Upper lobe of left lung (tissue), 6 donors: ENCODE measurements around the gene SAPCD2. TPM values are rescaled to one million over a fixed set of nuclear protein-coding genes. Genes with fewer than 3 reads are reported as not detected.
A peak's percentile ranks its signal among the peaks of the same experiment; 100 is the strongest.
"Not testable (repeated sequence)": the region's sequence is repeated elsewhere in the genome, so short reads cannot be mapped to it uniquely, and the experiment has no call there.

Experiments used
- ATAC-seq, 2 donors: fragments of 200-7000 bp; cut with Tn5 transposase; one replicate each; pipeline ENCODE4 v1.9.1; 2022; ENCODE audit warnings: mild to moderate bottlenecking in 2 of 2, moderate library complexity in 2 of 2; ENCODE audit not compliant: low FRiP score in 2 of 2
- DNase-seq, 2 donors: peaks; one replicate each; pipeline ENCODE4 v3.0.0-alpha.2; 2019 to 2020
- H3K27ac ChIP-seq, 4 donors: fragments of 200-600 bp; sonication (generic); one replicate each; pipeline ENCODE4 v1.5.1; 2016 to 2019
- H3K27me3 ChIP-seq, 4 donors: fragments of 200-600 bp; sonication (generic); one replicate each; pipeline ENCODE4 v1.5.1; 2017 to 2019
- H3K36me3 ChIP-seq, 4 donors: fragments of 200-600 bp; sonication (generic); one replicate each; pipeline ENCODE4 v1.5.1; 2016 to 2019
- H3K4me1 ChIP-seq, 4 donors: fragments of 200-600 bp; sonication (generic); one replicate each; pipeline ENCODE4 v1.5.1; 2018 to 2019
- H3K4me3 ChIP-seq, 4 donors: fragments of 200-600 bp; sonication (generic); one replicate each; pipeline ENCODE4 v1.5.1; 2017 to 2019; ENCODE audit warnings: mild to moderate bottlenecking in 2 of 4, moderate library complexity in 1 of 4
- H3K9me3 ChIP-seq, 4 donors: fragments of 200-600 bp; sonication (generic); one replicate each; pipeline ENCODE4 v1.5.1; 2018 to 2019
- EP300 ChIP-seq, 4 donors: sonication (generic); formaldehyde crosslinking; IDR thresholded peaks; one replicate each; pipeline ENCODE4 v1.5.1; 2017; ENCODE audit warnings: antibody characterized with exemption in 4 of 4, control low read depth in 2 of 4
- POLR2A ChIP-seq, 4 donors: fragments of 450-650 bp; IDR thresholded peaks; one replicate each; pipeline ENCODE4 v1.5.1; 2016 to 2017; ENCODE audit warnings: antibody characterized with exemption in 4 of 4, mild to moderate bottlenecking in 2 of 4
- POLR2AphosphoS5 ChIP-seq, 2 donors: sonication (generic); formaldehyde crosslinking; IDR thresholded peaks; one replicate each; pipeline ENCODE4 v1.5.1; 2017; ENCODE audit warnings: antibody characterized with exemption in 2 of 2
- WGBS, 2 donors: methylation state at CpG; one replicate each; pipeline ENCODE4 v1.1.5; 2017 to 2018; 5-methylcytosine and 5-hydroxymethylcytosine counted together
- total RNA-seq, 6 donors: library from RNA; depleted of rRNA in 4 of 6; stranded (reverse); fragments of >200 nt in 4 of 6; gene quantifications; one replicate each; pipeline versions ENCODE4 v1.1.0 to v1.2.1, GENCODE V29; 2016 to 2021
- TF ChIP-seq, protein P1 (sequence below), 6 experiments: fragments of 450-650 bp in 4 of 6; fragments of 200-600 bp in 2 of 6; sonication (generic) in 2 of 6; IDR thresholded peaks; one replicate each; pipeline ENCODE4 v1.5.1; 2016 to 2019; ENCODE audit warnings: antibody characterized with exemption in 6 of 6
- donor health status: DM: no; HTN: no; CAD: no; lungs with moderate emphysema.
- donor health status: DM: no; HTN: yes; CAD: no; lungs with severe emphysema.

Gene SAPCD2
- total RNA-seq, 6 donors from 2014 or later = 0.69 to 6.8 (median 1.4) TPM

- Histone ChIP-seq H3K36me3 (peaks cover 0 to 35% (median 21%) of the 10 kb centered on the region in 4 donors), H3K4me1 (peaks cover 23 to 39% (median 34%) of the 10 kb centered on the region in 4 donors), H3K9me3 (no peaks in the 10 kb centered on the region), H3K27me3 (no peaks in the 10 kb centered on the region), H3K27ac (no peak overlapping the region), H3K4me3 (no peak overlapping the region)
- no peak for TF ChIP-seq POLR2AphosphoS5 (IDR thresholded peaks at IDR 0.05)
- WGBS, 2 donors = 73 to 83% methylated on average over 7 to 13 of the region's 13 CpGs
- DNase-seq (peak in 1 of 2 donors; percentile 69), ATAC-seq (no peak)
Observed at GRCh38 chr9:137037035-137037434, 33.3 kb downstream of the SAPCD2 start.

- ATAC-seq = no peak
- peak overlapping the region in 2 of 4 donors; percentile 8 to 79 for H3K27ac ChIP-seq
- peak in 1 of 2 donors; percentile 52 for DNase-seq
- WGBS, 2 donors = 74 to 89% methylated on average over 8 of the region's 8 CpGs
- no peaks in the 10 kb centered on the region for H3K9me3 ChIP-seq
- H3K4me1 ChIP-seq = peaks cover 23 to 41% (median 30%) of the 10 kb centered on the region in 4 donors
- no peaks in the 10 kb centered on the region for H3K27me3 ChIP-seq
- TF ChIP-seq, protein P1, sequence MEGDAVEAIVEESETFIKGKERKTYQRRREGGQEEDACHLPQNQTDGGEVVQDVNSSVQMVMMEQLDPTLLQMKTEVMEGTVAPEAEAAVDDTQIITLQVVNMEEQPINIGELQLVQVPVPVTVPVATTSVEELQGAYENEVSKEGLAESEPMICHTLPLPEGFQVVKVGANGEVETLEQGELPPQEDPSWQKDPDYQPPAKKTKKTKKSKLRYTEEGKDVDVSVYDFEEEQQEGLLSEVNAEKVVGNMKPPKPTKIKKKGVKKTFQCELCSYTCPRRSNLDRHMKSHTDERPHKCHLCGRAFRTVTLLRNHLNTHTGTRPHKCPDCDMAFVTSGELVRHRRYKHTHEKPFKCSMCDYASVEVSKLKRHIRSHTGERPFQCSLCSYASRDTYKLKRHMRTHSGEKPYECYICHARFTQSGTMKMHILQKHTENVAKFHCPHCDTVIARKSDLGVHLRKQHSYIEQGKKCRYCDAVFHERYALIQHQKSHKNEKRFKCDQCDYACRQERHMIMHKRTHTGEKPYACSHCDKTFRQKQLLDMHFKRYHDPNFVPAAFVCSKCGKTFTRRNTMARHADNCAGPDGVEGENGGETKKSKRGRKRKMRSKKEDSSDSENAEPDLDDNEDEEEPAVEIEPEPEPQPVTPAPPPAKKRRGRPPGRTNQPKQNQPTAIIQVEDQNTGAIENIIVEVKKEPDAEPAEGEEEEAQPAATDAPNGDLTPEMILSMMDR (IDR thresholded peaks at IDR 0.05) = no peak
- no peak for TF ChIP-seq EP300 (IDR thresholded peaks at IDR 0.05)
- peaks cover 0 to 35% (median 21%) of the 10 kb centered on the region in 4 donors for H3K36me3 ChIP-seq
- H3K4me3 ChIP-seq = no peak overlapping the region
Observed at GRCh38 chr9:137035937-137036336, 34.4 kb downstream of the SAPCD2 start.

- WGBS, 2 donors = 32% methylated on average over 8 of the region's 9 CpGs; no CpG with 5 or more reads in 1 of the 2 donors
- DNase-seq (no peak), ATAC-seq (peak in 1 of 2 donors; percentile 0)
- no peak overlapping the region for H3K4me3 ChIP-seq
- H3K9me3 ChIP-seq = no peaks in the 10 kb centered on the region
- H3K27me3 ChIP-seq = no peaks in the 10 kb centered on the region
- TF ChIP-seq POLR2A (IDR thresholded peaks at IDR 0.05) = no peak
- TF ChIP-seq, protein P1 (IDR thresholded peaks at IDR 0.05) = peak in 2 of 6 experiments; percentile 8 to 31
- TF ChIP-seq EP300 (IDR thresholded peaks at IDR 0.05) = no peak
- peaks cover 0 to 32% (median 19%) of the 10 kb centered on the region in 4 donors for H3K36me3 ChIP-seq
- peaks cover 21 to 41% (median 32%) of the 10 kb centered on the region in 4 donors for H3K4me1 ChIP-seq
- H3K27ac ChIP-seq = peak overlapping the region in 1 of 4 donors; percentile 79
Observed at GRCh38 chr9:137035507-137035834, 34.9 kb downstream of the SAPCD2 start.

DNA sequence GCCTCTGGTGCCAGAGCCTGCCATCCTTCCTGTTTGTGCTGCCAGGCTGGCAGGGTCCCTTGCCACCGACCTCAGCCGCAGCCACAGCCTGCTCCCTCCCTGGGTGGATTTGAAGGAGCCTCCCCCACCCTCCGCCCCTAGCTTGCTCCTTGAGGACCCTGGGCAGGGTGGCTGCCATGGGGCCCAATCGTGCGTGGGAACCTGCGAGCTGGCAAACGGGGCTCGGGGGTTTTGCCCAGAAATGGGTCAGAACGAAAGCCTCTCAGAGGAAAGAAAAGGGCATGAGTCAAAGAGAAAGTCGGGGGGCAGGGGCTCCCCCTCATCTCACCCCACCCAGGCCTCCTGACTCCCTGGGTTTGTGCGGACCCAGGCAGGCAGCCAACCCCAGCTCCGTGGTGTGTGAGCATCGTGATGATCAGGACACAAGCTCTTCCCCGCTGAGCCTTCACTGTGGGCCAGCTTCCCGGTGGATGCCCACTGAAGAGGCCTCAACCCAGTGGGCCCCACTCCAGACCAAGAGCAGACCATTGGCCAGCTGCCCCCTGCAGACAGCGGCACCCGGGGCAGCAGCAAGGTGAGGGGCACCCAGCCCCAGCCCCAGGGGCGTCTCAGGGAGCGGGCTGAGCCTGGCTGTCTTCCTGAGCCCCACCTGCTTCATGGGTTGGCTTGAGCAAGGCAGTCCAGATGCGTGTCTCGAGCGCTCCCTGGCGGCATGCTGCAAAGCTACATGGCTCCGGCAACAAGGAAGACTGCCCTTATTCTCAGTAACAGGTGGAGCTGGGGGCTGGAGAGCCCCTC is 35.4 kb downstream of the SAPCD2 start:
- DNase-seq (peak; percentile 89 to 92), ATAC-seq (peak; percentile 83)
- Histone ChIP-seq H3K27ac (peak overlapping the region; percentile 46 to 79 (median 67)), H3K4me1 (peaks cover 17 to 45% (median 34%) of the 10 kb centered on the region in 4 donors), H3K4me3 (peak overlapping the region in 3 of 4 donors; percentile 6 to 30 (median 22)), H3K27me3 (no peaks in the 10 kb centered on the region), H3K9me3 (no peaks in the 10 kb centered on the region), H3K36me3 (peaks cover 0 to 27% (median 14%) of the 10 kb centered on the region in 4 donors)
- TF ChIP-seq POLR2AphosphoS5 (IDR thresholded peaks at IDR 0.05) (peak in 1 of 2 donors; percentile 8), EP300 (IDR thresholded peaks at IDR 0.05) (no peak), POLR2A (IDR thresholded peaks at IDR 0.05) (no peak)
- TF ChIP-seq, protein P1 (IDR thresholded peaks at IDR 0.05) = peak; percentile 87 to 97 (median 94)
- 25 to 27% methylated on average over 13 to 18 of the region's 24 CpGs for WGBS, 2 donors

DNA sequence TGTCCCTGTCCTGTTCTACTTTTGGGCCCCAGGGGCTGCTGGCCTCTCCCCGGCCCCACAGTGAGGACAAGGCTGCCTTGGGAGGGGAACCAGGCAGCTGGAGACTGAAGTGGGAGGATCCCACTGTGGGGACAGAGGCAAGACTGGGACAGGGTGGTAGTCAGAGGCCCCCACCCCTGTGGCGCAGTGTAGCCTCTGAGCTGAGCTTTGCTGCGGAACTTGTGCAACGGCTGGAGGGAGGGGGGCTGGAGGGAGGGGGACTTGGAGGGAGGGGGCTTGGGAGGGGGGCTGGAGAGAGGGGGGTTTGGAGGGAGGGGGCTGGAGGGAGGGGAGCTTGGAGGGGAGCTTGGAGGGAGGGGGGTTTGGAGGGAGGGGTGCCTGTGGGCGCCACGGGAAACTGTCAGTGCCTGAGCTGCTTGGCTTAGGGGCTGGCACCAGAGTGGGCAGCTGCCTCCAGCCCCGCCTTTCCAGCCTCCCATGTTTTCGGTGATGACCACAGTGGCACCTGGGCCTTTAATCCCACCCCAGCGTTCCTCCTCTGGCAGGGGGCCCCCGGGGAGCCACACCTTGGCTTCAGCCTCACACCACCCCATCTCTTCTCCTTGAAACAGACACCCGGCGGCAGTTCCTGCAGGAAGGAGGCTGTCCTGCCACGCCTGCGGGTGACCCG is 36.2 kb downstream of the SAPCD2 start:
- TF ChIP-seq EP300 (IDR thresholded peaks at IDR 0.05) = no peak
- TF ChIP-seq, protein P1 (IDR thresholded peaks at IDR 0.05) = no peak
- TF ChIP-seq POLR2AphosphoS5 (IDR thresholded peaks at IDR 0.05) = no peak
- no peak for TF ChIP-seq POLR2A (IDR thresholded peaks at IDR 0.05)
- peaks cover 25 to 52% (median 42%) of the 10 kb centered on the region in 4 donors for H3K4me1 ChIP-seq
- DNase-seq (peak in 1 of 2 donors; percentile 68), ATAC-seq (peak in 1 of 2 donors; percentile 11)
- peaks cover 0 to 19% (median 8%) of the 10 kb centered on the region in 4 donors for H3K36me3 ChIP-seq
- H3K27me3 ChIP-seq = no peaks in the 10 kb centered on the region
- peak overlapping the region; percentile 65 to 79 (median 70) for H3K27ac ChIP-seq
- WGBS, 2 donors = 41 to 42% methylated on average over 7 to 13 of the region's 15 CpGs
- H3K4me3 ChIP-seq = peak overlapping the region in 3 of 4 donors; percentile 13 to 38 (median 29)
- H3K9me3 ChIP-seq = no peaks in the 10 kb centered on the region

GRCh38 chr9:137033481-137033880 is 36.9 kb downstream of the SAPCD2 start:
- not testable (repeated sequence) for ATAC-seq, H3K9me3 ChIP-seq, H3K27me3 ChIP-seq, DNase-seq
- 85 to 89% methylated on average over 5 of the region's 5 CpGs for WGBS, 2 donors
- Histone ChIP-seq H3K4me3 (peak overlapping the region in 3 of 4 donors; percentile 13 to 38 (median 29)), H3K4me1 (peaks cover 32 to 59% (median 49%) of the 10 kb centered on the region in 4 donors), H3K36me3 (peaks cover 0 to 12% (median 2%) of the 10 kb centered on the region in 4 donors), H3K27ac (peak overlapping the region; percentile 44 to 79 (median 75))
